BE2C (cell line): ENCODE measurements around the gene MYO5B.

Source experiments
- DNase-seq: peaks from one replicate; pipeline ENCODE4 v3.0.0-alpha.2; 2020
- H3K27me3 ChIP-seq: fragments of 250-450 bp; sonication (Bioruptor Pico); 2 replicates; pipeline ENCODE4 v1.5.1; 2020; ENCODE audit warnings: mild to moderate bottlenecking
- H3K36me3 ChIP-seq: fragments of 250-450 bp; sonication (Bioruptor Pico); 2 replicates; pipeline ENCODE4 v1.5.1; 2020; ENCODE audit warnings: mild to moderate bottlenecking
- H3K4me1 ChIP-seq: fragments of 250-450 bp; sonication (Bioruptor Pico); 2 replicates; pipeline ENCODE4 v1.5.1; 2020
- H3K4me3 ChIP-seq: 2 replicates; pipeline ENCODE4 v1.5.1; 2011; ENCODE audit warnings: low read depth, low read length
- H3K9me3 ChIP-seq: fragments of 250-450 bp; sonication (Bioruptor Pico); 2 replicates; pipeline ENCODE4 v1.5.1; 2020
- TF ChIP-seq, protein P1 (sequence below): IDR thresholded peaks from 2 replicates; pipeline ENCODE4 v1.5.1; 2012; ENCODE audit warnings: mild to moderate bottlenecking, low read depth, low read length

Gene MYO5B

DNA sequence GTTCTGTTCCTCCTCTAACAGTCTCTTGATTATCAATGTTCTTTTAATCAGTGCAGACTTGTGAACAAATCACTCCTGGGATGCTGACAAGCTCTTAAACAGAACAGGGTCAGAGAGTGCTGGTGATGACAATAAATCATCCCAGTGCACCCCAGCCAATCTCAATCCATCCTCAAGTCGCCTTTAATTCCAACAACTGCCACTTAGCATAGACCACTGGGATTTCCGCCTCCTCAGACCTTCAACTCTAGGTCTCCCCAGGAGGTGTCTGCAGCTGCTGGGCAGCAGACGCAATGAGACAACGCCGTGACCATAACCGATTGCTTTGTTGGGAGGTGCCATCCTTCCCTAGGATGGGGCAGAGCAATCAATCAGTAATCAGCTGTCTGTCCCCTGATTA, 197.4 kb downstream of the MYO5B start:
- Histone ChIP-seq H3K4me1 (no peaks in the 10 kb centered on the region), H3K27me3 (no peaks in the 10 kb centered on the region)
- DNase-seq: no peak

DNA sequence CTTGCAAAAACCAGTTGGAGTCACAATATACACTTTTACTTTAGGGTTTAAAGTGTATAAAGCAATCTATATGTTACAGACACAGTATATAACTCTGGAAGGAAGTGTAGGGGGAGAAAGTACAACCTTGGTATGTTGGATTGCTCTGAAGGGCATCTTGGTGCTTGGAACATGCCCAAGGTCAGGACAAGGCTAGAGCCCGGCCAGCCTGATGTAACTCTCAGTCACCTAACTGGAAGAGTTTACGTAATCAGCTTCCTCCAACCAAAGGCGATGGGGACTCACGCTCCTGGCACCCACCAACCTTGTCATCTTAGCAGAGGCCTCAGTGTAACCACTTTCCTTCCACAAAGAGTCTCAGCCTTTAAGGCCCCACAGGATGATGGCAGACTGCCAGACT, 200.5 kb downstream of the MYO5B start:
- DNase-seq: no peak
- H3K36me3 ChIP-seq: no peaks in the 10 kb centered on the region
- no peak overlapping the region for H3K4me3 ChIP-seq
- H3K4me1 ChIP-seq: no peaks in the 10 kb centered on the region
- H3K9me3 ChIP-seq: no peaks in the 10 kb centered on the region
- H3K27me3 ChIP-seq: no peaks in the 10 kb centered on the region
- TF ChIP-seq, protein P1, sequence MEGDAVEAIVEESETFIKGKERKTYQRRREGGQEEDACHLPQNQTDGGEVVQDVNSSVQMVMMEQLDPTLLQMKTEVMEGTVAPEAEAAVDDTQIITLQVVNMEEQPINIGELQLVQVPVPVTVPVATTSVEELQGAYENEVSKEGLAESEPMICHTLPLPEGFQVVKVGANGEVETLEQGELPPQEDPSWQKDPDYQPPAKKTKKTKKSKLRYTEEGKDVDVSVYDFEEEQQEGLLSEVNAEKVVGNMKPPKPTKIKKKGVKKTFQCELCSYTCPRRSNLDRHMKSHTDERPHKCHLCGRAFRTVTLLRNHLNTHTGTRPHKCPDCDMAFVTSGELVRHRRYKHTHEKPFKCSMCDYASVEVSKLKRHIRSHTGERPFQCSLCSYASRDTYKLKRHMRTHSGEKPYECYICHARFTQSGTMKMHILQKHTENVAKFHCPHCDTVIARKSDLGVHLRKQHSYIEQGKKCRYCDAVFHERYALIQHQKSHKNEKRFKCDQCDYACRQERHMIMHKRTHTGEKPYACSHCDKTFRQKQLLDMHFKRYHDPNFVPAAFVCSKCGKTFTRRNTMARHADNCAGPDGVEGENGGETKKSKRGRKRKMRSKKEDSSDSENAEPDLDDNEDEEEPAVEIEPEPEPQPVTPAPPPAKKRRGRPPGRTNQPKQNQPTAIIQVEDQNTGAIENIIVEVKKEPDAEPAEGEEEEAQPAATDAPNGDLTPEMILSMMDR: no peak

More for the DNA sequence above, 197.4 kb downstream of the MYO5B start:
- H3K36me3 ChIP-seq: no peaks in the 10 kb centered on the region
- no peak overlapping the region for H3K4me3 ChIP-seq
- TF ChIP-seq, protein P1: no peak
- H3K9me3 ChIP-seq: no peaks in the 10 kb centered on the region

DNA sequence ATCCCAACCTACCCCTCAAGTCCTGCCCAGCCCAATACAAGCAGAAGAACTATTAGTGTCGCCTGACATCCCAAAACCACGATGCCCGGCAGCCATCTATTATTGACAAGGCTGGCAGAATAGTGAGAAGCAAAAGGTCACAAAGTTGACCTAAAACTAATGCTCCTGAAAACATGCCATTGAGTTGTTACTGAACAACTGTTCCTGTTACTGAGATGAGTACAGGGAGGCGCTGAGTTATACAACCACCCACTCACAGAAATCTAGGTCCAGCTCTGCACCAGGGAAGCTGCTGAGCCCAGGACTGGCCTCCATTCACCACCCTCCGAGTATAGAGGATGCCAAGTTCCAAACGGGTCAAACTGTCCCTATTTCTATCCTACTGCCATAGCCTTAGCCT, 201.6 kb downstream of the MYO5B start:
- TF ChIP-seq, protein P1: no peak
- H3K27me3 ChIP-seq: no peaks in the 10 kb centered on the region
- no peak for DNase-seq
- no peaks in the 10 kb centered on the region for H3K4me1 ChIP-seq
- H3K4me3 ChIP-seq: no peak overlapping the region
- no peaks in the 10 kb centered on the region for H3K36me3 ChIP-seq
- no peaks in the 10 kb centered on the region for H3K9me3 ChIP-seq

DNA sequence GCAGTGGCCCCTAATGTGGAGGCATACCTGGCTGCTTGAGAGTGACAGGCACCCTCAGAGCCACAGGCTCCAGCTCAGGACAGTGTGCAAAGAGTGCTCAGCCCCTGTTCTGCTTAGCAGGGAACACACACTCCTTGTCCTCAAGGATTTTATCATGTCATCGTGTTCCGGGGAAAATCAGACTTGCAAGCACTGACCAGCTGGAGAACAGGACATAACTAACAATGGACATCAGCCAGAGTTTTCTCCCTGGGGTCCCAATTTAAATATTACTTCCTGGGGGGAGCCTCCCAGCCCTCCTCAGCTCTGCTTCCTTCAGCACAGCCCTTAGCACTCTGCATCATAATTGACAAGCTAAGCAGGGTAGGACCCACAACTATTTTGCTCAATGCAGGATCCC, 206.2 kb downstream of the MYO5B start:
- H3K27me3 ChIP-seq: no peaks in the 10 kb centered on the region
- TF ChIP-seq, protein P1: no peak
- H3K36me3 ChIP-seq: no peaks in the 10 kb centered on the region
- no peak for DNase-seq
- no peak overlapping the region for H3K4me3 ChIP-seq
- H3K4me1 ChIP-seq: no peaks in the 10 kb centered on the region
- H3K9me3 ChIP-seq: no peaks in the 10 kb centered on the region

DNA sequence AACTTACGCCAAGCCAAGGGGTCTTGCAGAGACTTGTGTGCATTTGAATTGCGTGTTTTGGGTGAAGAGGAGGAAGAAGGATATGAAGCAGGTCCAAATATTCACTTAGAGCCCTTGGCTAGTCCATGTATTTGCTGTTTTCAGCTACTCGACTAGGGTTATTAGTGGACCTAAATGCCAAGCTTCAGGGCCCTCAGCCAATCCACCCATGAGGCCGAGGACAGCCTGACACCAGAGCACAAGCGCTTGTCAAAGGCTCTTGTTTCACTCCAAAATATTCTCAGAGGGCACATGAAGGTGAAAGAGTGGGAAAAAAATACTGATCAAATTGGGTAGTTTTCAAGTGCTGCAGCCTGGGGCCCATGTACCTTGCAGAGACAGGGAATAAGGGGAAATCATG, 206.8 kb downstream of the MYO5B start:
- no peak for DNase-seq
- no peaks in the 10 kb centered on the region for H3K27me3 ChIP-seq
- H3K36me3 ChIP-seq: no peaks in the 10 kb centered on the region
- no peaks in the 10 kb centered on the region for H3K4me1 ChIP-seq
- no peak overlapping the region for H3K4me3 ChIP-seq
- TF ChIP-seq, protein P1: no peak
- H3K9me3 ChIP-seq: no peaks in the 10 kb centered on the region

DNA sequence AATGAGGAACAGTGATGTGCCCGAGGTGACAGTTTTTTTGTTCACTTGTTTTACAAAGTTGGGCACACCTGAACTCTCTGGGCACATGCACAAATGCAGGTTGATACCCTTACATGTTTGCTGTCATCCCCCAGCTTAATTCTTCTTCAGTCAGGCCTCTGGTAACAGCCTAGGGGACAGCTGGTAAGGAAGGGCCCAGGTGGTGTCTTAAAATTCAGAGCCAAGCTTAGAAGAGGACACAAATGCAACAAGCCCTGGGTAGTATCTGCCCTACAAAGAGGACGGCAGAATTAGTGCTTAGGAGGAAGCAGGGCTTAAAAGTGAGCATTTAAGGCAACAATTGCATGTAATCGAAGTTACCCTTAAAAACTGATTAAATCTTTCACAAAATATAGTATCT, 209.7 kb downstream of the MYO5B start:
- Histone ChIP-seq H3K36me3 (no peaks in the 10 kb centered on the region), H3K4me3 (no peak overlapping the region), H3K9me3 (no peaks in the 10 kb centered on the region), H3K27me3 (no peaks in the 10 kb centered on the region), H3K4me1 (no peaks in the 10 kb centered on the region)
- no peak for DNase-seq
- TF ChIP-seq, protein P1: no peak
